Stimulated activated CD8-positive, alpha-beta memory T cell treated with anti-CD3 and anti-CD28 coated beads, Interleukin-7, amount 100 ng/mL, for 24 hours (primary cell): ENCODE data around the gene RCVRN.
"Not testable (repeated sequence)": the region's sequence is repeated elsewhere in the genome, so short reads cannot be mapped to it uniquely, and the experiment has no call there.

Experiments
- DNase-seq: peaks from one replicate; pipeline ENCODE4 v3.0.0-alpha.2; 2020; ENCODE audit warnings: low read depth

Gene RCVRN

DNA sequence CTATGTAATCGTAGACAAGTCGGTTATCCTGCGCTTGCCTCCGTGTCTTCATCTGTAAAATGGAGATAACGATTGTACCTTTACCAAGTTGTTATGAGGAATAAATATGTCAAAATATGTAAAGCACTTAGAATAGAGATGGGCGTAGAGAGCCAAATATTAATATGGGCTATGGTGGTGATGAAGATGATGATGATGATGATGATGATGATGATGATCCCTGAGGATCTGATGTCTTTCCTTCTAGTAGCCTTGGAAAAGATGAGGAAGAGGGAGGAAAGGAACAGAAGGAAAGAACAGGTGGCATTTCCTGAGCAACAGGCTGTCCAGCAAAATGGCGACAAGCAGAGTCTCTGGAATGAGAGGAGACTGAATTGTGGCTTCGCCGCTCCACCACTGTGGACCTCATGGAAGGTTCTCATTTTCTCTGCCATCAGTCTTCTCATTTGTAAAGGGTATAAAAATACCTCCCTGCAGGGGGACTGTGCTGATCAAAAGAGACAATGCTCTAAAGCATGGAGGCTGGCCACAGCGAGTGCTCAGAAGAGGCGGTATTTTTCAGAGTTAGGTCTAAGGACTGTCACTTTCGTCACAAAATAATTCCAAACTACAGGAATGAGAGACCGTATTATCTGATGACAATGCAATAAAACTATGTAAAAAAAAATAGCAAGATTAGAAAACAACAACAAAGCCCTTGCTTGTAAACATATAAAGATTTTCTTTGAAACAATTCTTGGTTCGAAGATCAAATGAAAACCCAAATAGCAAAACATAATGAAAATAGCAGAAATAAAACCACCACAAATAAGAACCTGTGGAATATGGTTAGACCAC is 17.2 kb upstream of the RCVRN start:
- DNase-seq = no peak

DNA sequence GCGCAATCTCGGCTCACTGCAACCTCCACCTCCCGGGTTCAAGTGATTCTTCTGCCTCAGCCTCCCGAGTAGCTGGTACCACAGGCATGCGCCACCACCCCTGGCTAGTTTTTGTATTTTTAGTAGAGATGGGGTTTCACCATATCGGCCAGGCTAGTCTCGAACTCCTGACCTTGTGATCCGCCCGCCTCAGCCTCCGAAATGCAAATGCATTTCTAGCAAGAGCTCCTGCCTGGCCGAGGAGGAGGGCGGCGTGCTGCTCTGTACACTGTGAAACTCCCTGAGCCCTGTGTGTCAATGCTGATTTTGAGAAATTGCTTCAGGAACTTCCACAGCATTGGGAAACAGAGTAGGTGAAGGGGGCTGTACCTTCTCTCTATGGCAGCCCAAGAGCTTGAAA is 16.1 kb upstream of the RCVRN start:
- DNase-seq = not testable (repeated sequence)

DNA sequence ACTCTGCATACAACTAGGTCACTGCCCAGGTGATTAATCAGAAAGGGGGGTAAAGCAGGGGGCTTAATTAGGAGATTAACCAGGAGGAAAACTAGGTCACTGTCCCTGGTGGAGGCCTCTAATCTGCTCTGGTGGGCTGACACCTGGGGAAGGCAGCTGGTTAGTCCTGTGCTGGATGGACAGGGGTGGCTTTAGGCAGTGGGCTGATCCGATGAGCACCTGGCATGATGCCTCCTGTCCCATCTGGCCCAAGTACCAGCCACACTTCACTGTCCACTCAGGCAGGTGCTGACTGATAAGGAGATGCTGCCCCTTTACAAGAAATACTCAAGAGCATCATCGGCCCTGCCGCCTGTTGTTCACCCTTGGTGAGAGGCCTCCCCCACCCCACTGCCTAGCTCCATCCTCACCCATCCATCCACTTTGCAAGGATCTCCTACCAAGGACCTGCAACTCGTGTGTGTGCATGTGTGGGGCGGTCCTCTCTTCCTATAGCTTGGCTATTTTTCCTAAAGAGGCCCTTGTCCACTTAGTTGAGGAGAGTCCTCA is 13.8 kb upstream of the RCVRN start:
- DNase-seq = no peak

DNA sequence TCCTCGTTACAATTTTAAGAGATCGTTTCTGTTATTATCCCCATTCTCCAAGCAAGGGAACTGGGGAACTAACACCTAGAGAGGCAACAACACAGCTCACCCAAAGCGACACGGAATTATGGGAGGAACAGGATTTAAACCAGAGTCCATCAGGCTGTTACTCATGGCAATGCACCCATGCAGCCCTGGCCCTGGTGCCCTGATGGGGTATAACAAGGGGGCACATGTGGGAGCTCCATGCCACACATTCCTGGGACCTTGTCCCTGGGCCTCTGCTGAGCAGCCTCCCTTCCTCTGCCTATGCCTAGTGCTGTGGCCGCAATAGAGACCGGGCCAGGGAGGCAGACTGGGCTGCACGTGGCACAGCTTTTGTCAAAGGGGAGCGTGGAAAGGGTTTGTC is 13.3 kb upstream of the RCVRN start:
- no peak for DNase-seq

DNA sequence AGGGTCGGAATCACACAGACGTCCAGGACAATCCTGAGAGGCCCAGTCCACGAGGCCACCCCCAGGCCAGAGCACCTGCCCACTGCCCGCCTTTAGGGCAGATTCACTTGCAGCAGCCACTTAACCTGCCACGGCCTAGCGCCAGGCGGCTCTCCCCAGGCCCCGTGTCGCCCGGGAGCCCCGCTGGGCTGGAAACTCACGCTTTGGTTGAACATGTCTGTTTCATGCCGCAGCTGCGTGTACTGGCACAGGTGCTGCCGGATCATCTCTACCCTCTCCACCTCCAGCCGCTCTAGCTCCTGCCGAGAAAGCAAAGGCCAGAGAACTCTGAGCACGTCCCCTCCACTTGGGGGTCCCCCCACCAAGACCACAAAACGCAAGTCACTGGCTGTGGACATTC is 12.7 kb upstream of the RCVRN start:
- DNase-seq = no peak

DNA sequence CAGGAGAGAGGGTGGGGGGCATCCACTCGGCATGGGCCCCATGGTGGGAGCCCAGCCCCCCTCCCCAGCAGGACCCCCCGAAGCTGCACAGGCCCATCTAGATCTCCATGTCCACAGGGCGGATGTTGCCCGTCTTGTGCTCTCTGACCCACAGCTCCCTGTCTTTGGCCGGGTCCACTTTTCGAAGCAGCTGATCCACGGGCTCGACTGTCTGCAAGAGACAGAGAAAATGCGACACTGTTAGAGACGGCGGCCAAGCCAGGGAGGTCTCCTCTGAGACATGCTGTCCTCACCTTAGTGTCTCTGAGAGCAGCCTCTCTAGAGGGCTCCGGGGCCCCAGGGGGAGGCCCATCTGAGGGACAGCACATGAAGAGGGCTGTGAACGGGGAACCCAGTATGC is 12.1 kb upstream of the RCVRN start:
- no peak for DNase-seq

DNA sequence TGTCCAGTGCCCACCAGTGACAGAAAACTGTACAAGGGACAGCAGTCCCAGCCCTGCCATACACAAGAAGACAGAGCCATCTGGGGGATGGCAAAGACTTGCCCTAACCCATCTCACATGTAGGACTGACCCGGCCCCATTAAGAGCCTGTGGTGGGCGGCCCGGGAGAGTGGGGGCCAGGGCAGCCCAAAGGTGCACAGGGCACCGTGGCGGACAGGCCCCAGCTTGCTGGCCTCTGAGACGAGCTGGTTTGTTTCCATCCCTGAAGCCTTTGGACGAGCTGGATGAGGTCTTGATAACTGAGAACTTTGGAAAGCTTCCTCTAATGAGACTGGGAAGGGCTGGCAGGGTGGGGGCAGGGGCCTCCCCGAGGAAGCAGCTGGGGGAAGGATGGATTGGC is 11.0 kb upstream of the RCVRN start:
- no peak for DNase-seq

DNA sequence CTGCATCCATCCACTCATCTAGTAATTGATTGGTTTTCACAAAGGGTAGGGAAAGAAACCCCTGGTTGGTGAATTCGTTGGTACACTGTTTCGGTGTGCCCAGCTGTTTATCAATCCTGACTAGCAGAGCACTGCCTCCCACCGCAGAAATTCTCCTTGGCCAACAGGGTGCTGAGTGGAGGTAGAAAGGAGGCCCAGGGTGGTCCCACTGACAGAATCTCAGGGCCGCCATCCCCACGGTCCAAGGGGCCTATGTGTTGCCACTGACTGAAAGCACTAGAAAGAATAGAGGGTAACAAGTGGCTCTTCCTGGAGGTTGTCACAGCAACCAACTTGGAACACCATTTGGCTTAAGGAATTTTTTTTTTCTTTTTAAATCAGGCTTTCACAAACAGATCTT is 8.4 kb upstream of the RCVRN start:
- DNase-seq = no peak

DNA sequence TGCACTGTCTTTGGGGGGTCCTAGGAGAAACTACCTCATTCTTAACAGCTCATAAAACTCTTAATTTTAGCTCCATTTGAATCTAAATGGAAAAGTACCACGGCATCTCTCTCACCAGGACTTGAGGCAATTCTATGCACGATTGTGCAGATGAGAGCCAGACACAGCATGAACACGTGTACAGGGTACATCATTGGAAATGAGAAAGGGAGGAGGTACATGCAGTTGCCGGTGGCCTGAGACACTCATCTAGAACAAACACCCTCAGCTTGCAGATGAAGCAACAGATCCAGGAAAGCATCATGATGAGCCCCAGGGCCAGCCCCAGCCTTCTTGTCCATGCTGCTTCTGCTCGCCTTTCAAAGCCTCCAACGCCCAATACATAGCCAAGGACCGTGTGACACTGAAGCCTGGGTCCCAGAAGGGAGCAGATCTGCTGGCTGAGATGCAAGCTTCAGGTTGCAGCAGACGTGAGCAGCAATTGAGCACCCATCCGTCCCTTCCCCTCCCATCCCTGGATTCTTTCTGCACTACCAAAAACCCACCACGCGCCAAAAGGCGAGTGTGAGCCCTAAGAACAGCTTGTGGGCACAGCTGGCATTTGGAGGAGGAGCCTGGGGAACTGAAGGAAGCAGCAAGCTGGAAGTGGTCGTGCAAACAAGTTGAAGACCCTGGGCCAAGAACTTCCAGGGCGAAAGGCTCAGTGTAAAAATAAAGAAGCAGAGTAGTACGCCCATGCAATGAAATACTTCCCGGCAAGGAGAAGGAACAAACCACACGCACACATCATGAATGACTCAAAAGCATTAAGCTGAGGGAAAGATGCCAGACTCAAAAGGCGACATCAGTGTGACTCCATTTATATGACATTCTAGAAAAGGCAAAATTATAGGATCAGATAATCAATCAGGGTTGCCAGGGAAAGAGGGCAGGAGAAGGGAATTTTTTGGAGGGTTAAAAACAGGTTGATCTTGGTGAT is 7.3 kb upstream of the RCVRN start:
- no peak for DNase-seq

DNA sequence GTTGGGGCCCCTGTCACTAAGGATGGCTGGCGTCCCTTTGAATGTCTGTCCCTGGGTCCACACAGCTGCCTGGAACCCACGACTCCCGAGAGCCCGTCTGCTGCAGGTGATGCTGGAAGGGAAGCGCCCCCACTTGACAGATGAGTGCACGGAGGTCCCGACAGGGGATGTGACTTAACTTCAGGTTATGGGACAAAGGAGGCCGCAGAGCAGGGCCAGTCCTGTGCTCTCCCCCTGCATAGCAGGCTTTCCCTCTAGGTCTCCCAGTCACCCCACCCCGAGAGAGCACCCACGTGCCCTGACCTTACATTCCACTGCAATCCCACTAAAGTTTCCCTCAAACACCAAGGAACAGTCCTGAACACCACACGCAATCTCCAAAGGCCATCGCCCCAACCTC is 6.0 kb upstream of the RCVRN start:
- no peak for DNase-seq

DNA sequence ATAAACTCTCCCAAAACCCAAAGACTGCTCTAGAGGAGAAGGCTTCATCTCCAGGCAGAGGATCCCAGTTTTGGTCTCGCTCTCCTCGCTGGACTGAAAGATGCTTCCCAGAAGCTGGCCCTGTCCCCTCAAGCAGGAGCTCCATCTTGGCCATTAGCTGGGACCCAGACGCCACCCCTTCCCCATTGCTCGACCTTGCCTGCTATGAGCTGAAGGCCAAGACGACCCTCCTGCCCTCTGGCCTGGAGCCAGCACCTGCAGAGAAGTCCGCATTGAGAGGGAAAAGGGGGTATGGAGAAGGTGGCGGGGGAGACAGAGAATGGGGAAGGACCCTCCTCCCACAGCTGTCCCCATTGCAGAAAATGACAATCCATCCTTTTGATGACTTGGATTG is 3.6 kb upstream of the RCVRN start:
- DNase-seq = no peak

DNA sequence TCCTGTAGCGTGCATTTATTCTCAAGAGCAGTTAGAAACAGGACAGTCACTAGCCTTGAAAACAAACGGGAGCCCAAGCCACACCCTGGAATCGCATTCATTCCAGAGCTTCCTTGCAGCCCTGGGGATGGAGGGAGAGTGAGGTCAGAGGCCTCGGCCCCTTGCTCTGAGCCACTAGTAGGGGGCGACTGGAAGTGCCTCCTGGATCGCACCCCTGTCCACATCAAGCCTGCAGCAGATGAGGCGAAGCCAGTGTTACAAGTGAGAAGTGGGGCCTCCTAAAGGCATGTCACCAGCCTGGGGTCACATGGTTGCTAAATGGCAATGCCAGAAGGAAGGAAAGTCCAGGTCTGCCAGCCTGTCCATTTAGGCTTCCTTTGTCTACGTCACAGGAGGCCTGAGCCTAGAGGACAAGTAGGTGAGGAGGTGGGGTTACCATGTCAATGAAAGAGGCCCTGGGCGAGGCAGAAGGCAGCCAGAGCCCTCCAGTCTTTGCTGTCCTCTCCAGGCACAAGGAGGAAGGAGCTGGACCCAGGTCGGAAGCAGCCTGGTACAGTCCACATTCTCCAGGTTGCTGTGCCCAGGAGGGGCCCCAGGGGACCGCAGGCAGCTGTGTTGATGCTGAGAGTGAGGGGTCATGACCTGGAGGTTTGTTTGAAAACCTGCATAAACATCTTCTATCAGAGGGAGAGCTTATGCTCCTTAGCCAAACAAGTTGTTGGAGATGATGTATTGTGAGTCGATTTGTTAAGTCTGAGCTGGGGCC is 3.0 kb upstream of the RCVRN start:
- DNase-seq = no peak

DNA sequence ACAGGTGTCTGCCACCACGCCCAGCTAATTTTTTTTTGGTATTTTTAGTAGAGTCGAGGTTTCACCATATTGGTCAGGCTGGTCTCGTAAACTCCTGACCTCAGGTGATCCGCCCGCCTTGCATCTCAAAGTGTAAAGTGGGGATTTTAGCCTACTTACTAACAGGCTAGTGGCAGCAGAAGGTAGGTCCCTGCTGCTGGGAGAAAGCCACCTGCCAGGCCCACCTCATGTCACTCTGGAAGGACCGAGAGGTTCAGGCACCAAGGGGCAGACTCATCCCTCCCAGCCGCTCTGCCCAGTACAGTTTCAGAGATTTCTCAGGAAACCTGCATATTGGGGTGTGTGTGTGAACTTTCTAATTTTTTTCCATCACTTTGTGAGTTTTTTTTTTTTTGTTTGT is 2.1 kb upstream of the RCVRN start:
- DNase-seq = no peak

DNA sequence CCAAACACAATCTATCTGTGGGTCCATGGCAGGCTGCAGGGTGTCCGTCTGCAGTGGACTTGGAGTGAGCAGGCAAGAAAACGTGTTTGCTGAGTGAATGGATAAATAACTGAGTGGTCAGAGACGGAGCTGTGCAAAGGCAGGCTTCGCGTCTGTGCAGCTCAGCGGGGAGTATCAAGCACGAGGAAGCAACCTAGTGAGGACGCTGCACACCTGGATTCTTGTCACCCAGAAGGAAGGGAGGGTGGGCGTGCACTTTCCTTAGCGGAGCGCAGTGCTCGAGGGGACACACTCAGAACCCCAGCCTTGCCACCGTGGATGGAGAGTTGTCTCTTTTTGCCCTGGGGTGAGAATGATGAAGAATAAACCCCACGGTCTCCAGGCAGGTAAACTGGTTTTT is 1.5 kb upstream of the RCVRN start:
- no peak for DNase-seq

DNA sequence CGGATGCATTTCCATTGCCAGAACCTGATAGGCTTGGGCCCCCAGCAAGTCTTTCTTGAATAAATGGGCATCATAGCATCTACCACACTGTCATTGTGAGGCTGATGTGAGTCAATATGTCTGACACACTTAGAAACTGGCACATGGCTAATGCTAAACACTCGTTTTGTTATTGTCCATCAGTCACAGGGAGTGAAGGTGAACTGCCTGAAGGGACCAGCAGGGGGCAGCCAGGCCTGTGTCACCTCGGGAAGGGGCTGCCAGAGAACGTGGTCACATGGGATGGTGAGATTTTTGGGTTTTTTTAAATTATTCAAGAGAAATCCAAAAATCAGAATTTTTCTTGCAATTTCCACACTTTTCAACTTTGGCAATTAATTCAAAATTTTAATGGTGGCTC is 831 bp upstream of the RCVRN start:
- DNase-seq = no peak

DNA sequence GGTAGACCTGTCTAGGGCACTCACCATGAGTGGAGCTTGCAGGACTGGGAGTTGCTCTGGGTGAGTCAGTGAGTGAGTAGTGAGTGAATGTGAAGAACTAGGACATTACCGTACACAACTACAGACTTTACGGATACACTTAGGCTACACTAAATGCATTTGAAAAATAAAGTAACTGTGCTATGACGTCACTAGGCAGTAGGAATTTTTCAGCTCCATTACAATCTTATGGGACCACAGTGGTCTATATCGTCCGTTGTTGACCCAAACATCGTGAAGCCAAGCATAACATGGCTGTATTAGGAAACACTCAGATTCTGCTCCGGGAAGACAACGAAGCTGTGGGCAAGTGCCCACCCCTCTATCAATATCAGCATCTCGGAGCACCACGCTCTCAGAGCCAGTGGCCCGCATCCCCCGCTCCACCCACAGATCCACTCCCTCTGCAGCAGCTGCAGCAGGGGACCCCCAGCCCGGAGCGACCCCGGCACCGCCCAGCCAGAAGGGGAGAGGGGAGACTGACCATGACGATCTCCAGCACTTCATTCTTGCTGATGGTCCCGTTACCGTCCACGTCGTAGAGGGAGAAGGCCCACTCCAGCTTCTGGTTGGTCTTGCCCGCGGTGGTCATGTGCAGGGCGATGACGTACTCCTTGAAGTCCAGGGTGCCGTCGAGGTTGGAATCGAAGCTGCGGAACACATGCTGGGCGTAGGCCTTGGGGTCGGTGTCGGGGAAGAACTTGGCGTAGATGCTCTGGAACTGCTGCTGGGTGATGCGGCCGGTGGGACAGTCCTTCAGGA is 594 bp downstream of the RCVRN start:
- DNase-seq = no peak

DNA sequence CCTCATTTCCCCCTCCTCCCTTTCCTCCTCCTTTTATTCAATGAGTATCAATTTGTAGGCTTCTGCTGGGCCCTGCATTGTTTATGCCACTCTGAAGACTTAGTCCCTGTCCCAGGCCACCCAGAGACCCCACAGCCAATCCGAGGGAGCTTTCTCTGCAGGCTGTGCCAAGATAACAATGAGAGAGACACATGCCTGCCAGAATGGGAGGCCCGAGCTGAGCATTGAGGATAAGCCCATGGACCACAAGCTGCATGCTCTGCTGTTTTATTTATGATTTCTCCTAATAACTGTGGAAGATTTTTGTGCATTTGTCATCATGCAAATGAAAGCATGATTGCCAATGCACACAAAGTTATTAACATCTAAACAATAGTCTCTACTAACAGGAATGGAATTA is 3.0 kb downstream of the RCVRN start:
- DNase-seq = no peak

DNA sequence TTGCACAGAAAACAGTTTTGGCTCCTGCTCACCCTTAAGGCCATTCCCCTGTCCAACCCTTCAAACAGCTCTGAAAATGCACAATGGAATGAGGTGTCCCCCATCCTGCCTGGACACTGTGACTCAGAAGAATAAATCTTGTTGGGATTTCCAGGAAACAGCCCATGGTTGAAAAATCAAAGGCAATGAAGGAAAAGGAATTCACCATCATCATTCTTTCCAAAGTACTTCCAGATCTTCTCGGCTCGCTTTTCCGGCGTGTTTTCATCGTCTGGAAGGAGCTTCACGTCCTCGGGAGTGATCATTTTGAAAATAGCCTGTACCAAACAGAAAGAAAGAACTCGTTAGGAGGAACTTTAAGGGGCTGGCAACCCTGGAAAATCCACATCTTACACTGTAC is 4.3 kb downstream of the RCVRN start:
- no peak for DNase-seq

DNA sequence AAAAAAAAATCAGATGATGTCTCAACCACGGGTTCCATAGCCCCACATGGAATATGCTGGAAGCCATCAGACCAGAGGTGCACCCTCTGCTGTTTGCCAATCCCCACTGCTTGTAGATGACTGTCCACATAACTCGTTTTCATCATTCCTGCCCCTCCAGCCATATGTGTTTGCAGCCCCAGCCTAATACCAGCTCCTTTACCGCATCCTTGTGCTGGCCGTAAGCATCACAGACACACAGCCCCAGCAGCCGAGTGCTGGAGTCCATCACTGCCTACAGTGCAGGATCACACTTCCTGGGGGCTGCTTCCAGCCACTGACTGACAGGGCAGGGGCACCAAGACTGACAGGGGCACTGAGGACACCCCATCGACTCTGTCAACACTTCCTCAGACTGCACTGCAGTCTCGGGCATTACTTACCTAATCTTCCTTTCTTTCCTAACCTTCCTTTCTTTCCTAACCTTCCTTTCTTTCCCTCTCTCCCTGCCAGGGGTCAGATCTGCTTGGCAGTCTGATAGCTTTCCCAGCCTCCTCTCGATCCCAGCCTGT is 5.0 kb downstream of the RCVRN start:
- no peak for DNase-seq

DNA sequence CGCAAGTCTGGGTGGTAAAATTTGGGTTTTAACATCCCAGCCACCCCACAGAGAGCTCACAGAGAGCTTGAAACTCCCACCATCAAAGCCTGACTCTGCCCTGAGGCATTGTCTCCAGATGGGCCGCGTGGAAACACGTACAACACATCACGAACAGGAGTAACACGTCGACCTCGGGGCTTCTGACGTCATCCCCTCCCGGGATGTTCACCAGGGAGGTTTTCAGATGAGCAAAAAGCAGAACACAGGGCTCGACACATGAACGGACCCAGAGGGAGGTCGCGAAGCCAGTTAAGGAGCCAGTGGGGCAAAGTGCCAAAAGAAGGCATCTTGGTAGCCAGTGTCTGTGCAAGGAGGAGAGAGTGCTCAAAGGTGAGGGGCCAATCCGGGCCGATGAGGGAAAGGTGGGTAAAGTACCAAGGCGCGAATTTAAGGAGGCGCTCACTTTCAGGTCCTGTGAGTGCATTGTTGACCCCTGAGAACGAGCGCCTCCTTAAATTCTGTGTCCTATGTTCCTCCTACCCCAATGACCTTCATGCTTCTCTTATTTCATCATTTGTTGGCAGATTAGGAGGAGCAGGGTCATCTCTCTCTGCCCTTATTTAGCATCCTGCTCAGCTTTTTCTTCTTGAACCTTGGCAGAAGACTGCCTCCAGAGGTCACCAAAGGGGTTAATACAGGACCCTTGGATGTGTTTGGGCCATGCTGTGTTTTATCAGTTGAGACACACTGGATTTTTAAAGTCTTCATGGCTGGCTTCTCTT is 5.6 kb downstream of the RCVRN start:
- DNase-seq = no peak
